Natural killer cell (primary cell): ENCODE measurements around the gene AIFM2. TPM values are rescaled to one million over a fixed set of nuclear protein-coding genes. Genes with fewer than 3 reads are reported as not detected.
"Not testable (repeated sequence)": the region's sequence is repeated elsewhere in the genome, so short reads cannot be mapped to it uniquely, and the experiment has no call there.

Experiments
- ATAC-seq, 3 donors: fragments of 150-1000 bp in 2 of 3; fragments of 200-7000 bp in 1 of 3; cut with Tn5 transposase; 1 replicate in 1 of 3; 2 replicates in 2 of 3; pipeline ENCODE4 v1.10.0; 2021; ENCODE audit warnings: mild to moderate bottlenecking in 2 of 3, moderate library complexity in 2 of 3
- DNase-seq, 2 donors: peaks; one replicate each; pipeline versions ENCODE4 v3.0.0 to v3.0.0-alpha.2; 2013 to 2021; ENCODE audit warnings: mixed read lengths in 1 of 2
- H3K27ac ChIP-seq: one replicate; pipeline ENCODE4 v1.5.1; 2013; ENCODE audit warnings: mild to moderate bottlenecking, low read length
- H3K27me3 ChIP-seq: one replicate; pipeline ENCODE4 v1.6.1; 2013; ENCODE audit warnings: low read length; ENCODE audit not compliant: control insufficient read depth, insufficient read depth
- H3K36me3 ChIP-seq: one replicate; pipeline ENCODE4 v1.6.1; 2013; ENCODE audit warnings: low read length; ENCODE audit not compliant: control insufficient read depth, insufficient read depth
- H3K4me1 ChIP-seq: one replicate; pipeline ENCODE4 v1.6.1; 2013; ENCODE audit warnings: low read length; ENCODE audit not compliant: control insufficient read depth, insufficient read depth
- H3K4me3 ChIP-seq: one replicate; pipeline ENCODE4 v1.5.1; 2013; ENCODE audit warnings: low read length
- H3K9me3 ChIP-seq: one replicate; pipeline ENCODE4 v1.6.1; 2013; ENCODE audit warnings: low read length; ENCODE audit not compliant: control insufficient read depth, insufficient read depth
- H3K27ac Mint-ChIP-seq, 2 donors: one replicate each; pipeline ENCODE4 v1.8.0; 2022; ENCODE audit warnings: mild to moderate bottlenecking in 2 of 2, mixed read lengths in 2 of 2, moderate library complexity in 1 of 2
- H3K27me3 Mint-ChIP-seq, 2 donors: one replicate each; pipeline ENCODE4 v1.8.0; 2022; ENCODE audit warnings: low read depth in 2 of 2, mixed read lengths in 2 of 2
- H3K36me3 Mint-ChIP-seq: one replicate; pipeline ENCODE4 v1.8.0; 2022; ENCODE audit warnings: mixed read lengths
- H3K4me1 Mint-ChIP-seq, 2 donors: one replicate each; pipeline ENCODE4 v1.8.0; 2022; ENCODE audit warnings: mixed read lengths in 2 of 2
- H3K4me3 Mint-ChIP-seq: one replicate; pipeline ENCODE4 v1.8.0; 2022; ENCODE audit warnings: mild to moderate bottlenecking, moderate library complexity, mixed read lengths
- H3K9me3 Mint-ChIP-seq, 2 donors: one replicate each; pipeline ENCODE4 v1.8.0; 2022; ENCODE audit warnings: mixed read lengths in 2 of 2
- CTCF ChIP-seq: fragments of 200-600 bp; IDR thresholded peaks from one replicate; pipeline ENCODE4 v1.8.0; 2022; ENCODE audit warnings: antibody characterized with exemption
- WGBS: methylation state at CpG from one replicate; pipeline ENCODE4 v1.1.7; 2013; ENCODE audit warnings: missing lambda C conversion rate; ENCODE audit not compliant: insufficient coverage; 5-methylcytosine and 5-hydroxymethylcytosine counted together
- intact Hi-C: fragments of 100-400 bp; cut with micrococcal nuclease; formaldehyde crosslinking; loops from one replicate; pipeline ENCODE4 v1.14.2; 2022
- total RNA-seq, 4 donors: library from RNA; stranded (reverse); fragments of 120-200 nt in 1 of 4; gene quantifications; one replicate each; pipeline versions ENCODE4 v1.2.3 to v1.2.4, GENCODE V29; 2013 to 2022

Gene AIFM2
- total RNA-seq, 3 donors from 2014 or later (not counting 1 experiment from before 2014, with no cell fraction given) = 3.7 to 4.2 (median 3.9) TPM

DNA sequence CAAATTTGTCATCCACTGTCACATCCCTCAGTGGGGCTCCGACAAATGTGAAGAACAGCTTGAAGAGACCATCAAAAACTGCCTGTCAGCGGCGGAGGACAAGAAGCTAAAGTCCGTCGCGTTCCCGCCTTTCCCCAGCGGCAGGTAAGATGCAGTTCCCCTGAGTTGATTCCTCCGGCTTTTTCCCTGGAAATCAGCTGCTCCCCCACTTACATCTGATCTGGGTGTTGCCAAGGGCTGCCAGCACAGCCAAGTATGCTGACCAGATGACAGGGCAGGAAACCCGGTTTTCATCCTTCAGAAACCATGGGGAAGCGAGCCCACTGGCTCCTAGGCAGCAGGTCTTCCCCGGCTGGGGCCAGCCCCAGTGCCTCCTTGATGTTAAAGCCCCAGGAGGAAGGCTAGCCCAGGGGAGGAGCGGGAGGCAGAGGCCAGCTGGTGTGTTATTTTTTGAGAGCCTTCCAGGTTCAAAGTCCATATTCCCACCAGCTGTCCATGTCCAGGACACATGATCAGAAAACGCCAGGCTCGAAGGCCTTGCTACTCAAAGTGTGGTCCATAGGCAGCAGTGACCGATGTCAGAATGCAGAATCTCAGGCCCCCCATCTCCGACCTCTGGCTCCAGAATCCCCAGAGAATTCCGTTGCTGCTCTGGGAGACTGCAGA lies 23.4 kb downstream of the AIFM2 start:
- no peaks in the 10 kb centered on the region for H3K36me3 Mint-ChIP-seq

DNA sequence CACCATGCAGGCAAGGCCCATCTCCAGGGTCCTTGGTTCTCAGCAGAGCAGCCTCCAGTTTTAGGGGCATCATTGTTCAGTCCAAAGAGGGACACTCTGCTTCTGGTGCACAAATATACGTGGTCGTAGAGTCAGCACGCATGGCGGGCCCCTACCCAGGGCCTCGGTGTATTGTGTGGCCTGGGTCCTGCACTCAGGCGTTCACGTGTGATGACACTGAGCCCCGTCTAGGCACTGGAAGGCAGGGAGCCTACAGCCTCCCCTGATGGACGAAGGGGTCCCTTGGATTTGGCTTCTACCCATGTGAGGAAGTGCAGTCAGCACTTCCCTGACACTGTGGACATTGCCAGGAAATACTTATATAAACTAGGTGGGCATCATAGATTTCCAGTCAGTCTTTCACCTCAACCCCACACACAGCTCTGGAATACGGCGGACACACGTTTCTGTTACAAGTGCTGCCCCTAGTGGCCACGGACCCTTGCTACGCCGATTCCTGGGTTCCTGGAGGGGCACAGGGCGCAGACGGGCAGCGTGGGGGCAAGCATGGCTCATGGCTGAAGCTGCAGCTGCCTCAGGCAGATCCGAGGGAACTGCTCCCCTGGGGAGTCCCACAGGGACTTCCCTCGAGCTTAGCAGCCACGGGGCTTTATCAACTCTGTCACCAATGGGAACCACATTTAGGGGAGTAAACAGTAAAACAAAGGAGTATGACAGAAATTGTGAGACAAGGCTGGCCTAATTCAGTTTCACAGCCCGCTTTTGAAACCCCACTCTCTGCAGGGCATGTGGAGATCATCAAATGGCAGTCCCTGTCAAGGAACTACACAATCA lies 25.4 kb downstream of the AIFM2 start:
- Mint-ChIP-seq H3K27ac (no peak overlapping the region), H3K27me3 (no peaks in the 10 kb centered on the region), H3K36me3 (no peaks in the 10 kb centered on the region), H3K4me3 (no peak overlapping the region), H3K4me1 (peaks cover 5 to 6% of the 10 kb centered on the region in 2 donors), H3K9me3 (no peaks in the 10 kb centered on the region)
- ATAC-seq = peak in 2 of 3 donors; percentile 17 to 24
- no peaks in the 10 kb centered on the region for H3K4me1 ChIP-seq
- WGBS = 86% methylated on average over 22 of the region's 22 CpGs
- intact Hi-C loops = no loop called here
- H3K27me3 ChIP-seq = no peaks in the 10 kb centered on the region
- H3K27ac ChIP-seq = no peak overlapping the region
- H3K36me3 ChIP-seq = peaks cover 2% of the 10 kb centered on the region
- no peaks in the 10 kb centered on the region for H3K9me3 ChIP-seq
- peak in 1 of 2 donors; percentile 37 for DNase-seq
- TF ChIP-seq CTCF = no peak
- H3K4me3 ChIP-seq = no peak overlapping the region

More for the DNA sequence above, 23.4 kb downstream of the AIFM2 start:
- Histone ChIP-seq H3K4me3 (no peak overlapping the region), H3K4me1 (no peaks in the 10 kb centered on the region), H3K27me3 (no peaks in the 10 kb centered on the region), H3K9me3 (no peaks in the 10 kb centered on the region), H3K36me3 (peaks cover 6% of the 10 kb centered on the region), H3K27ac (no peak overlapping the region)
- TF ChIP-seq CTCF = no peak
- H3K27me3 Mint-ChIP-seq = no peaks in the 10 kb centered on the region
- ATAC-seq = no peak
- H3K4me1 Mint-ChIP-seq = peaks cover 5 to 6% of the 10 kb centered on the region in 2 donors
- intact Hi-C loops = no loop called here
- no peaks in the 10 kb centered on the region for H3K9me3 Mint-ChIP-seq
- H3K4me3 Mint-ChIP-seq = no peak overlapping the region
- DNase-seq = no peak
- whole genome bisulfite sequencing = 96% methylated on average over 18 of the region's 18 CpGs
- H3K27ac Mint-ChIP-seq = no peak overlapping the region

- TF ChIP-seq CTCF = no peak
- no peaks in the 10 kb centered on the region for H3K36me3 Mint-ChIP-seq
- H3K36me3 ChIP-seq = no peaks in the 10 kb centered on the region
- no peak overlapping the region for H3K4me3 Mint-ChIP-seq
- ATAC-seq (no peak), DNase-seq (no peak)
- no peak overlapping the region for H3K27ac ChIP-seq
- H3K27me3 ChIP-seq = no peaks in the 10 kb centered on the region
- intact Hi-C loops = no loop called here
- no peaks in the 10 kb centered on the region for H3K27me3 Mint-ChIP-seq
- 81% methylated on average over 3 of the region's 3 CpGs for WGBS
- H3K4me1 Mint-ChIP-seq = peaks cover 0 to under 1% of the 10 kb centered on the region in 2 donors
- H3K4me3 ChIP-seq = no peak overlapping the region
- H3K9me3 Mint-ChIP-seq = no peaks in the 10 kb centered on the region
- no peak overlapping the region for H3K27ac Mint-ChIP-seq
- no peaks in the 10 kb centered on the region for H3K9me3 ChIP-seq
- H3K4me1 ChIP-seq = peaks cover 1% of the 10 kb centered on the region
These were observed 31.0 kb downstream of the AIFM2 start for GRCh38 chr10:70101668-70102067.

- H3K27me3 Mint-ChIP-seq, H3K36me3 Mint-ChIP-seq, DNase-seq, H3K27me3 ChIP-seq, H3K9me3 Mint-ChIP-seq, H3K9me3 ChIP-seq, H3K27ac ChIP-seq, ATAC-seq, H3K4me1 Mint-ChIP-seq, H3K36me3 ChIP-seq, H3K4me3 Mint-ChIP-seq, H3K27ac Mint-ChIP-seq, intact Hi-C loops, H3K4me3 ChIP-seq, H3K4me1 ChIP-seq: not testable (repeated sequence)
- 80% methylated on average over 11 of the region's 11 CpGs for WGBS
These were observed 31.5 kb downstream of the AIFM2 start for GRCh38 chr10:70101068-70101562.
